A172 (cell line): ENCODE data around the gene SUDS3. TPM values are rescaled to one million over a fixed set of nuclear protein-coding genes. Genes with fewer than 3 reads are reported as not detected.

Experiments used
- DNase-seq: peaks from one replicate; pipeline ENCODE4 v3.0.0-alpha.2; 2015; ENCODE audit warnings: low spot score
- total RNA-seq: library from RNA; depleted of rRNA; stranded (reverse); fragments of >200 nt; shearing (Covaris generic); gene quantifications from 2 replicates; pipeline ENCODE4 v1.2.3, GENCODE V29; 2014

The SUDS3 gene
- total RNA-seq, 1 experiment from 2014 or later = 56.3 TPM

DNA sequence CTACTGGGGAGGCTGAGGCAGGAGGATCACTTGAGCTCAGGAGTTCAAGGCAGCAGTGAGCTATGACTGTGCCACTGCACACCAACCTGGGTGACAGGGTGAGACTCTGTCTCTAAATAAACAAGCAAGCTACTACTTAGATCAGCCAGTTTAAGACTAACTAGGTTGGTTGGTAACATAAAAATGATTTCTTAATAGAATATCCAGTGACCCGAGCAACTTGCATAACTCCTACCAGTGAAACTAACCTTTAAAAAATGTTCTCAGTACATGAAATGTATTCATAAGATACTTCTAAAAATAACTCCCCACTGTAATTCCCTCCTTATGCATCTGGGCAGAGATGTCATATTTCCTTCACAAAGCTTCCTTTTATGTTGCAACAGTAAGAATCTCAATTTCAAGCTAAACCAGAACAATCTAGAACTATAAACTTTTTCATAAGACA lies 19.5 kb upstream of the SUDS3 start:
- DNase-seq = no peak

DNA sequence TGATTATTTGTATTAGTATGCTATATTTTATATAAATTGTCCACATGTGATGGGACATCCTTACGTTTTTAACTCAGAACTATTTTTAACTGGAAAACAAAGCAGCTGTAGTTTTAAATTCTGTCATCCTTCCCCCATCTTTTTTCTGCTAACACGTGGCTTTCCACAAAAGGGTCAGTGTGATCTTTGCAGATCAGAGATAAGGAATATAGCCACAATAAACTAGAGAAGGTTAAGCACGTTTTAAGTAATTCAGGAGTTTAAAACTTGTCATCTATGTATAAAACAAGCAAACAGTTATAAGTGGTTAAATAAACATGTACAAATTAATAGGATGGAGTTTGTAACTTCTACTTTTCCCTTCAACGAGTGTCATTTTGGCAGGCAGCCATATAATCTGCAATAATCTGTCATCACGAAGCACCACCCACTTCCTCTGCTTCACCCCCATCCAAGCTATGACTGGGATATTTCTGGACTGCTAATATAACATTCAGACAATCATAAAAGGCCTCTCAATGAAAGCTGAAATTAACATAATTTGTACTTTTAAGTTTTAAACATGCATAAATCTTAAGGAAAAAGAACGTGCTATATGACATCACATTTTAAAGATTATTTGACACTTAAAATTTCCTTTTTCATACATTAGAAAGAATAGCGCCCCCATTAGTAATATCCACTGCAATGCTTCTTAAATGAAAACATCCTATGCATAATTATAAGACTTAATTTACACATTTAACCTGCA lies 18.9 kb upstream of the SUDS3 start:
- peak; percentile 36 for DNase-seq

DNA sequence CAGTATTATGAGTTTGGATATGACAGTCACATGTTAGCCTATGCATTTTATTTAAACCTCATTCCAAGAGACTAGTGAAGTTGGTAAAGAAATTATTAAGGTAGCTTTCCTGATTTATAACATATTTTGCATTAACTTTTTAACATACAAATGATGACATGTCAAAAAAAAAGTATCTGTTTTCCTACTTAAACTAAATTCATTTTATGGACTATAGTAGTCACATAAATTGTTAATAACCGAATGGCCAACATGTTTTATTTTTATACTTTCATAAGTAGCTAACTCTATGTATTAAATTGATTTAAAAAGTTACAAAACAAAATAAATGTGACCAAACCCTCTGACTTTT lies 18.4 kb upstream of the SUDS3 start:
- DNase-seq = no peak

DNA sequence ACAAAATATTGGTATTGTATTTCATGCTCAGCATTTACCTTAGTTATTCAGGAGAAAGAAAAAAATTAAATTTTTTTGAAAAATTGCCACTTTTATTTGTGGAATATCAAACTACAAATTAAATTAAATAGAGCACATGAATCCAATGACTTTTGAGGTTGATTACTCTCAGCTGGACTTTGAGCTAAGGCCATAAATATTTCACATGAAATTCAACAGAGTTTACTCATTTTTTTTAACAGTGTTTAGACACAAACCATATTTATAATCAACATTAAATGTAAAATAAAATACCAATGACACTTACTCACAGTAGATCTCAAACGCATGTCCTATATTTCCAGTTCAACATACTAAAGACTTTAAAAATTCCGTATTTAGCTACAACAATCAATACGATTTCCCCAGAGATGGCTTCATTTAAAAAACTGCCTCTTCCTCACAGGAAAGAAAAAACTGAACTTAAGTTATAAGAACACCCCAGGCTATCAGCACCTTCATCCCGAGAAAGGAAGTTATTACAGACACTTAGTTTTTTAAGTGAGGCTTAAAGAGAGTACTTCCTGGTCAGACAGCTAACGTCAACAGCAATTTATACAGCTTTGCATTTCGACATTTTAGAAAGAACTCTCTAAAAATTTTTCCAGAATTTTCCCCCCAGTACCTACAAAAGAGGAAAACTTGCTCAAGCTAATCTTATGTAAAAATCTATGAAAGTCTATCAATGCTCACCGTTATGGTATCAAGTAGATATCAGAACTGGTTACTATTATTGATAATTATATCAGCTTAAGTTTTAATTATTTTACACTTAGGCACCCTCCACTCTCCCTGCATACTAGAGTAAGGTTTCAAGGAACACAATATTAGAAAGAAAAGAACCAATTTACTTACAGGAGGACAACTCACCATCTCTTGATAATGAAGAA lies 17.5 kb upstream of the SUDS3 start:
- DNase-seq = no peak

DNA sequence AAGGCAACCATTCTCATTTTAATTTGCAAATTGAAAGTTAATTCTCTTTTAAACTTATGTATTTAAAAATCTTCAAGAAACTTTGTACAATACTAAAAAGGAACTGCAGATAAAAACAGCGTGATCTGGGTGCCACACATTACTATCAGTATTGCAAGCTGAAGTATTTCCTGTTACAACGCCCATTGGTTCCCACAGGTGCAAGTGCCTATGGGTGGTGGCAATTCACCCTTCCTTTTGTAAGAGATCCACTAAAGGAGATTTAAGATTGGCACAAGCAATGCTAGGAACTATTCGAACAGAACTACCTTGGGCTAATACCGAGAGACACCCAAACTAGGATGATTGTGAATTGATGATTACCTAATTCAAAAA lies 16.8 kb upstream of the SUDS3 start:
- peak; percentile 30 for DNase-seq

GRCh38 chr12:118361092-118361404 lies 15.3 kb upstream of the SUDS3 start:
- DNase-seq = no peak

- no peak for DNase-seq
Measured at GRCh38 chr12:118361889-118362288, 14.5 kb upstream of the SUDS3 start.

GRCh38 chr12:118368821-118369220 lies 7.5 kb upstream of the SUDS3 start:
- DNase-seq = no peak

DNA sequence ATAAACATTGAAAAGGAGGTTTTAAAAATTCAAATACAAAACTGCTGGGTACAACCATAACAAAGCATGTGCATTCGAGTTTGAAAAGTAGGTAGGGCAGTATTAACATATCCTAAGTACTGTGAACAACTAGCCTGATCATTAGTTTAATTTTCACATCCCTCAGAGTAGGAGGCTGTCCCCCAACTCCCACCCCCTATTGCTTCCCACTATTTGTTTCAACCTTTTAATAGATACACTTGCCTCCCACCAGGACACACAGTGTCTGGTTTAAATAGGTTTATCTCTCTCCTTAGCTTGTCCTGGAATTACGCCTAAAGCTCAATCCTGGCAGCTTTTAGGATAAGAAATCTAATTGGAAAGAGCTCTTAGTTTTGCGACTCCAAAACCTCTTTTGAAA lies 5.8 kb upstream of the SUDS3 start:
- DNase-seq = no peak

- no peak for DNase-seq
Measured at GRCh38 chr12:118371321-118372282, 4.8 kb upstream of the SUDS3 start.

DNA sequence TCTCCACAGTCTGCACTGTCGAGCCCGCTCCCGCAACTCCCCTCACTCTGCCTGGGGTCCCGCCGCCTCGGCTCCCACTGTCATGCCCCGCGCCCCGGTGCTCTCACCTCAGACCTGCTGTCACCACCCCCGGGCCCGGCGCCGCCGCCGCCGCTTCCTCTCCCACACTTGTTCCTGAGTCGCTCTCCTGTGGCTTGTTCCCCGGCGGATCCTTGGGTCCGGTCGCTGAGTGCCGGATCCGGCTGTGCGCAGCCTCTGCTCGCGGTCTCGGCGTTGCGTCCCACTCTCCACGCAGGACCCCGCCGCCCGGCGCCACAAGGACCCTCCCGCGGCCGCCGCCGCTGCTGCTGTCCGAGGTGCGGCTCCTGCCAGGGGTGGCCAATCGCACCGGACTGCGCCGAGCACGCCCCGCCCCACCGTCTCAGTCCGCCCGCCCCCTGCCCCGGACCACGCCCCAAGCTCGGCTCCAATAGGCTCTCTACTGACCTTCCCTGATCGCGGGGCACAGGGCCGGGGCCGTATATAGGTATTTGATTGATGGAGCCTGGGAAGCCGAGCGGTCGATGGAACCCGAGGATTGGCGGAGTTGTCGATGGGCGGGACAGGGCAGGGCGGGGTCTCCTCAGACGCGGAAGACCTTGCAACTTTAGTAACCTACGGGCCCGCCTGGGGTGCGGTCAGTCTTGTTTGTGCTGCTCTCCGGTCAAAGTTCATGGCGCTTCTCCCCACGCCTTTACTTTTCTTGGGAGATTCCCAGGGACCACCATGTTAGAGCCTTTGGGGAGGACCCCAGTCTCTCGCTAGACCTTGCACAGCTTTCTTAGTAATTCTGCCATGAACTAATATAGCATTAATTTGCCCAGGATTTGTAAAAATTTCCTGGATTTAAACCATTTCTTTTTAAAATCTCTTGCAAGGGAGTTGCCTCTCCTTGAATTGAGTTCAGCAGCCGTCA lies 3.5 kb upstream of the SUDS3 start, which contains the start of gene TAOK3:
Gene TAOK3 (minus strand): TSS at position 367 of the 955 bp plus-strand sequence. CDS start 117,340 bp downstream, outside the sequence.
- DNase-seq = peak; percentile 95

GRCh38 chr12:118373616-118374015 lies 2.7 kb upstream of the SUDS3 start:
- no peak for DNase-seq

DNA sequence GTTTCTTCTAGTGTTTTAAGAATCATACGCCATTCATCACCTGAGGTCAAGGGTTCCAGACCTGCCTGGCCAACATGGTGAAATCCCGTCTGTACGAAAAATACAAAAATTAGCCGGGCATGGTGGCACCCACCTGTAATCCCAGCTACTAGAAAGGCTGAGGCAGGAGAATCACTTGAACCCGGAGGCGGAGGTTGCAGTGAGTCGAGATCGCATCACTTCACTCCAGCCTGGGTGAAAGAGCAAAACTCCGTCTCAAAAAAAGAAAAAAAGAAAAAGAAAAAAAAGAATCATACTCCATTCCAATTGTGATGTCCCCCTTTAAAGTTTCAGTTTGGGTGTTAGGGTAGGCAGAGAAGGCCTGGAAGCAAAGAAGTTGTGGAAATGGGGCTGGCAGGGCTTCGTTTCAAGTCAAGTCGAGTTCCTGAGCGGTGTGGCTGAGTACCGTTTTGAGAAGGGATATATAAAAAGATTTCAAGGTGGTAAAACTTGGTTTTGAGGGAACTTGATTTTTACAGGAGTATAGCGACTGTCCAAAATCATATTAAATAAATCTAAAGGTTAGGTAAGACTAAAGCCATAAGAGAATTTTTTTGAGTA lies 2.1 kb upstream of the SUDS3 start:
- DNase-seq = no peak

GRCh38 chr12:118374909-118375308 lies 1.4 kb upstream of the SUDS3 start:
- no peak for DNase-seq

- DNase-seq = no peak
Measured at GRCh38 chr12:118375348-118375747, 1.0 kb upstream of the SUDS3 start.

DNA sequence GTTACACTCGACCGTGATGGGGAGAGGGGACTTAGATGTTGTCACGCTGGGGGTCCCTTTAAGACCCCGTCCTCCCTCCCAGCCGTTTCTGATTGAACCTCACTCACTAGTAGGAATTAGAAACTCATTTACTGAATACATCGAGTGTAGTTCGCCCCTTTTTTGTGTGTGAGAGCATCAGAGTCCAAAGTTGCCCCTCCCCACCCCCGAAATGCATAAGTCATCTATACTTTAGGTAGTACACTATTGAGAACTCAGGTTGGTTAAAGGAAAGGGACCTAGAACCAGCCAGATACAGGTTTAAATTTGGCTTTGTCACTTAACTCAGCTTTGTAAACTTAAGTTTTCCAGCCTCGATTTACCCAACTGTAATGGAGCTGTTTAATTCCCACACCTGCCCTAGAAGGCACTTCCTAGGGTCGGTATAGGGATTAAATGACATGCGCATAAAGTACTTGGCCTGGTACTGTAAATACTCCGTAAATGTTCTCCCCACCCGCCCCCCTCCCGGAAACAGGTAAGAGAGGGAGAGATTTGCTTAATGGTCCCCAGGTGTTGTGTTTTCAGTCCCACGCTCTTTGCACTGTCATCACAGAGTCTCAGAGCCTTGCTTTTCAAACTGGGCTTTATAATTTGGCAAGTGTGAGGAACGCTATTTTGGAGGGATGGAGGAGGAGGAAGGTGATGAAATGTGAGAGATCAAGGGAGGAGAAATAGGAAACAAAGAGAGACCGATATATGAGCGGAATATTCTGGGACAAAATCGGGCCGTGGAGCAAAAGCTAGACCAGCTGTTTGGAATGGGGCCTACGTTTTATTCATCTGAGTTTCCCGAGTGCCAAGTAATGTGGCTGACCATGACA lies 897 bp downstream of the SUDS3 start:
- DNase-seq = no peak

DNA sequence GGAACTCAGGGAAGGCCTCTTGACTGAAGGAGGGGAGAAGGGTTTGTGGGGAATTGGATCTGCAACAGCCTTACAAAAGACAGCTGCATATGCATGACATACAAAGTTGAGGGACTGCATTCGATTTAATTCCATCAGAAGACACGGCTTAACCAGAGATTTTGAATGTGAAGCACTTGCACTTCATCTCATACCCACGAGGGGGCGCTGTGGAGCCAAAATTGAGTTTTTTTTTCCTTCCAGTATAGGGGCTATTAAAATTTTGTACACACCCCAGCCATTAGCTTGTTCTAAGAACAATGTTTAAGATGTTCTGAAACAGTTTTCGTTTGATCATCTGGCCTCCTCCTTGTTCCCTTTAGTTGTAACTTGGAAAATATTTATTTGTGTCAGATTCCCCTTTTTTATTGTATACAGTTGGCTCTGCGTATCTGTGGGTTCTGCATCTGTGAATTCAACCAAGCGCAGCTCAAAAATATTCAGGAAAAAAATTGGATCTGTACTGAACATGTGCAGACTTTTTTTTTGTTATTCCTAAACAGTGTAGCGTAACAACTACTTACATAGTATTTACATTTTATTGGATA lies 1.6 kb downstream of the SUDS3 start:
- peak; percentile 57 for DNase-seq

DNA sequence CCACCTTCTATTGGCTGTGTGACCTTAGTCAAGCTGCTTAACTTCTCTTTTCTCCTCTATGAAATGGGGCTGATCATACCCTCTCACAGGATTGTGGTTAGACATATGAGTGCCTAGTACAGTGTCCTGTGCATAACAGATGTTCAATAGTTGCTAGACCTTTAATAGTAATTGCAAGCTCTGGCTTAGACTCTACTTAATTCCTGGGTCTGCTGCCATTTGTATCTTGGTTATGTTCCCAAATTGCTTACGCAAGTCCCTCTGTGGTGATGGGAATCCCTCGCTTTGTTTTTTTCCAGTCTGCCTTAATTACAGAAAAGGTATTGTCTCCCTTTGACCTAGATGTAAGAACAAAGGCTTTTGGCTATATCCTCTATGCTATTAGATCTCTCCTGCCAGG lies 15.1 kb downstream of the SUDS3 start:
- DNase-seq = no peak

DNA sequence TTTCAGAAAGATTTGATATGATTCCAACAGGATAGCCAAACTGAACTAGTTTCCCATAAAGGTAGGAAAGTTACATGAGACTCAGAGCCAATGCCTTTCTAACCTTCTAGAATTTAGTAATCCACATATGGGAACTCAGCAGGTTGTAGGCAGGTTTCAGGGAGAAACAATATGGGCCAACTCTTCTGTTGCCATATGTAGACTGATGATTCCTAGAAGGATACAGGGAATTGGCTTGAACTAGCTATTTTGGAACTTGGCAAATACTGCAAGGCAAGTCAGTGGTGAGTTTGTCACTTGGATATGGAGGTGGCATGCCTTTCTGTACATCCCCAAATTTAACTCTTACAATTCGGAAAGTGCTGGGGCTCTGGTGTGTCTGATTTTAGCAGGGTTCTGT lies 15.5 kb downstream of the SUDS3 start:
- DNase-seq = no peak
